Aorta (tissue), 5 donors: ENCODE measurements around the gene MAN1A1. TPM values are rescaled to one million over a fixed set of nuclear protein-coding genes. Genes with fewer than 3 reads are reported as not detected.

Experiments used
- ATAC-seq: fragments of 200-7000 bp; cut with Tn5 transposase; one replicate; pipeline ENCODE4 v1.9.1; 2022; ENCODE audit warnings: moderate library complexity; ENCODE audit not compliant: low FRiP score
- DNase-seq, 2 donors: peaks; one replicate each; pipeline ENCODE4 v3.0.0-alpha.2; 2020
- H3K27ac ChIP-seq, 2 donors: one replicate each; pipeline ENCODE4 v1.5.1; 2013; ENCODE audit warnings: low read length in 2 of 2, mild to moderate bottlenecking in 2 of 2, moderate library complexity in 2 of 2, control low read depth in 1 of 2, inconsistent platforms in 1 of 2, low read depth in 1 of 2
- H3K27me3 ChIP-seq, 2 donors: one replicate each; pipeline ENCODE4 v1.6.1; 2013; ENCODE audit warnings: control low read depth in 1 of 2, low read length in 1 of 2, mild to moderate bottlenecking in 1 of 2, moderate library complexity in 1 of 2; ENCODE audit not compliant: insufficient read depth in 2 of 2, control insufficient read depth in 1 of 2
- H3K36me3 ChIP-seq, 2 donors: one replicate each; pipeline ENCODE4 v1.6.1; 2013; ENCODE audit warnings: control low read depth in 1 of 2, low read length in 1 of 2, mild to moderate bottlenecking in 1 of 2; ENCODE audit not compliant: insufficient read depth in 2 of 2, control insufficient read depth in 1 of 2
- H3K4me1 ChIP-seq, 2 donors: one replicate each; pipeline ENCODE4 v1.6.1; 2013; ENCODE audit warnings: low read length in 2 of 2, control low read depth in 1 of 2, mild to moderate bottlenecking in 1 of 2, moderate library complexity in 1 of 2; ENCODE audit not compliant: insufficient read depth in 2 of 2, control insufficient read depth in 1 of 2
- H3K4me3 ChIP-seq, 2 donors: one replicate each; pipeline ENCODE4 v1.5.1; 2013; ENCODE audit warnings: low read length in 2 of 2, control low read depth in 1 of 2, mild to moderate bottlenecking in 1 of 2
- H3K9me3 ChIP-seq: one replicate; pipeline ENCODE4 v1.6.1; 2013; ENCODE audit warnings: mild to moderate bottlenecking, low read length; ENCODE audit not compliant: control insufficient read depth
- WGBS, 2 donors: extraction: QIAGEN DNeasy Blood & Tissue Kit; methylation state at CpG; one replicate each; pipeline ENCODE4 v1.1.7; 2013; 5-methylcytosine and 5-hydroxymethylcytosine counted together
- intact Hi-C, 2 donors: fragments of 100-400 bp; cut with DNase I; formaldehyde crosslinking; loops; one replicate each; pipeline versions ENCODE4 v1.14.2 to v1.15.0; 2022
- polyA plus RNA-seq, 2 donors: library from polyadenylated mRNA; stranded (reverse); fragments of 200-250 nt; gene quantifications; one replicate each; pipeline ENCODE4 v1.2.3, GENCODE V29; 2013
- total RNA-seq, 2 donors: library from RNA; stranded (reverse); fragmentation: NEBNext Ultra II Directional; extraction: Animal tissue kit (Norgen Biotek cat#: 25700); gene quantifications; one replicate each; pipeline ENCODE4 v1.2.1, GENCODE V29; 2021
- donor health status: healthy with polysubstance abuse.
- donor health status: Bipolar disorder and iron deficiency.
- donor health status: DM: no; HTN: no; CAD: no.
- donor health status: DM: no; HTN: no; CAD: no.
- donor health status: DM: yes; HTN: yes; CAD: no.

The MAN1A1 gene
- total and polyA plus RNA-seq, 4 donors = 22.2 to 76.0 (median 40.2) TPM

DNA sequence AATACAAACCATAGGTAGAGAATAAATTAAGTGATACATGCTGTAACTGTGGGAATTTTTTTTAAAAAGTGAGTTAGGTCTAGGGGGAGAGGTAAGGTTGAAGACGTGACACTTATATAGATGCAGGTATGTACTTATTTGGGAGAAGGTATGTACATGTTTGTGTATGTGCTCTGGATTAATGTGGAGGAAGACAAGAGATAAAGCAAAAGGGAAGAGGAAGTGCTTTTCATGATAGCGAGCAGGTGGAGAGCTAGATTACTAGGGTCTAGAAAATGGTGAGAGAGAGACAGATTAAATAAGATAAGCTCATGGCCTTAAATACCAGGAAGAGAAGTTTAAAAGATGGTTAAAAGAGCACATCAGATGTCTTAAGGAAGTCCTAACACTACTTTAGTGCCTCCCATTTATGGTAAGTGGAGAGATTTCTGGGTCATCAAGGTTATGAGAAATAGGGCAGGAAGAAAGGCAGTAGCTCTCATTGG lies 92.5 kb downstream of the MAN1A1 start:
- Histone ChIP-seq H3K4me1 (no peaks in the 10 kb centered on the region), H3K27me3 (no peaks in the 10 kb centered on the region), H3K4me3 (no peak overlapping the region), H3K27ac (no peak overlapping the region), H3K36me3 (no peaks in the 10 kb centered on the region), H3K9me3 (no peaks in the 10 kb centered on the region)
- DNase-seq = no peak
- intact Hi-C loops = no loop called here
- ATAC-seq = no peak
- WGBS, 2 donors = 73 to 95% methylated on average over 2 of the region's 2 CpGs

DNA sequence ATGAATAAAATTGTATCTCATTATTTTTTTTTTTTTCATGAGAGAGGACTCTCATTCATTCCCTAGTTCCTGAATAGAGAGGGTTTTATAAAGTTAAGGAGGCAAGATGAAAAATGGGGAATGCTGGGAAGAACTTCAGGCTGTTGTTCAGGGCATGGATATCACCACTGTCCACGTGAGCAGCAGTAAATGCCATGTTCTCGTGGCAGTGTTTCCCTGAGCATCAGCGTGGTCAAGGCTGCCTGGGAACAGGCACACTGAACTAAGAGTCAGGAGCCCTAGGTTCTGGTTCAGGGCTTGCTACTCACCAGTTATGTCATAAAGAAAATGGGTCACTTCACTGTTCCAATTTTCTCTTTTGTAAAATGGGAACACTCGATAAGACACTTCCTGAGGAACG lies 93.2 kb downstream of the MAN1A1 start:
- WGBS, 2 donors = 83 to 88% methylated on average over 5 of the region's 5 CpGs
- Histone ChIP-seq H3K4me3 (no peak overlapping the region), H3K27me3 (no peaks in the 10 kb centered on the region), H3K9me3 (no peaks in the 10 kb centered on the region), H3K4me1 (no peaks in the 10 kb centered on the region), H3K27ac (no peak overlapping the region), H3K36me3 (no peaks in the 10 kb centered on the region)
- ATAC-seq (no peak), DNase-seq (no peak)
- intact Hi-C loops = no loop called here

DNA sequence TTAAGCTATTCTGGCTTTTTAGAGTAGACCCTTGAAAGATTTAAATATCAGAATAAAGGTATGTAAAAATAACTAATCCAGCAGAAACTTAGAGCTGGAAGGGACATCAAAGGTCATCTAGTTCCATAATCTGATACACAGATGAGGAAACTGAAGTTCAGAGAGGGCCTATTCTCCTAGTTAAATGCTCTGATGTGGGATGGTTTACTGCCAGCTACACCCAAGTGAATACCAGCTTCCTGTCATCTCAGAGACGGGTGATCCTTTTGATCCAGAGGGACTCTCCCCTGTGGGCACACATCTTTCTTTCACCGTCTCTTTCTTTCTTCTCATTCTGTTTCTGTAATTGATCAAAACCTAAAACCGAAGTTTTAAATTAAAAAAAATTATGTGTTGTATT lies 94.1 kb downstream of the MAN1A1 start:
- intact Hi-C loops = no loop called here
- no peak overlapping the region for H3K4me3 ChIP-seq
- WGBS, 2 donors = 94 to 95% methylated on average over 3 of the region's 3 CpGs

DNA sequence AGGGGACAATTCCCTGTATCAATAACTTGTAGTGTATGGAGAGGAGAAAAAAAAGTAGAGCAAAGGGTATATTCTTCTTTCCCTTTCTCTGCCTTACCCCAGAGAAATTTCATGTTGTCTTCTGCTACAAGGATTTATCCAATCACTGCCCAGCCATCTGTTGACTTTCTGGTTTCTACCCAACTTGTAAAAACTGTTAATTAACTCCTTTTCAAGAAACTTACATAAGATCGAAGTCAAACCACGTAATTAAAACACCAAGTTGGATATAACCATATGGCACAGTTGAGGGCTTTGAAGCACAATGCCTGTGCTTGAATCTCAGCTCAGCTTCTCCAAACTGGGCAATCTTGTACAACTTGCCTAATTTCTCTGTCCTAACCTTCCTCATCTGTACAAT lies 99.5 kb downstream of the MAN1A1 start:
- no peak overlapping the region for H3K4me3 ChIP-seq
- DNase-seq = no peak
- ATAC-seq = no peak
- peaks cover 0 to 4% of the 10 kb centered on the region in 2 donors for H3K36me3 ChIP-seq
- intact Hi-C loops = no loop called here
- H3K27me3 ChIP-seq = no peaks in the 10 kb centered on the region
- no peak overlapping the region for H3K27ac ChIP-seq
- 91 to 95% methylated on average over 2 of the region's 2 CpGs for whole genome bisulfite sequencing, 2 donors
- H3K9me3 ChIP-seq = no peaks in the 10 kb centered on the region
- no peaks in the 10 kb centered on the region for H3K4me1 ChIP-seq

More for the DNA sequence above, 94.1 kb downstream of the MAN1A1 start:
- Histone ChIP-seq H3K27ac (no peak overlapping the region), H3K36me3 (no peaks in the 10 kb centered on the region), H3K4me1 (no peaks in the 10 kb centered on the region), H3K9me3 (no peaks in the 10 kb centered on the region), H3K27me3 (no peaks in the 10 kb centered on the region)
- ATAC-seq (no peak), DNase-seq (no peak)

DNA sequence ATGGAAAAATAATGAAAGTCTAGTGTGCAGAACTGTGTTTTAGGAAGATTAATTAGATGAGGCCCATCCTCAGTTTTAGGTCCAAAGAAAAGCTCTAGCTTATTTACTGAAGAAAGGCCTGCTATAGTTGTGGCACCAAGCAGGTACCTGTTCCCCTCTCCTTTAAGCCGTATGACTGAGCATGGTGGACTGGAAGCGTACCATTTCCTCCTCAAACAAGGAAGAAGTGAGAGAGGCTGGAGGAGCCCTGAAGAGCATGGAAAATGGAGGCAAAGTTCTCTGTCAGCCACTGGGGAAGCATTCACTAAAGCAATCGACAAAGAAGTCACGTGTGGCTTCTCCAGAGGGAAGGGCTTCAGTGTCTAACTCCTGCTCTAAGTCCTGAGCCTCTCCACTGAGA lies 100.2 kb downstream of the MAN1A1 start:
- 93 to 97% methylated on average over 4 of the region's 4 CpGs for WGBS, 2 donors
- DNase-seq (no peak), ATAC-seq (no peak)
- Histone ChIP-seq H3K4me3 (no peak overlapping the region), H3K27ac (no peak overlapping the region), H3K27me3 (no peaks in the 10 kb centered on the region), H3K4me1 (no peaks in the 10 kb centered on the region), H3K36me3 (peaks cover 0 to 4% of the 10 kb centered on the region in 2 donors), H3K9me3 (no peaks in the 10 kb centered on the region)
- intact Hi-C loops = no loop called here

DNA sequence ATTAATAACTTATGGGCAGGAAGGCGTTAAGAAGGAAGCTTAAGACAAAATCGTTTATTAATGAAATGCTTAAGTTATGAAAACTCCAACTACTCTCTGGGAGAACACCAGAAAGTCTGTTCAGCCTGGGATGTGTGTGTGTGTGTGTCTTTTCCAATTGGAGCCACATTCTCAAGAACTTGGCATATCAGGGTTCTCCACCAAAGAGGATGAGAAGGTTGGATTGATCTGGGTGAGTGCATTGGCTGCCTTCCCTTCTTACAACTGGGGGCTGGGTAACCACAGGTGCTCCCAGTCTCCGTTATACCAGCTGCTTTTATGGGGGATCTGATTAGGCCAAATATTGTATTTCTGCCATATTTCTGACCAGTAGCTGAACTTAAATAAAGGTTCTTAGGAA lies 102.1 kb downstream of the MAN1A1 start:
- Histone ChIP-seq H3K4me3 (no peak overlapping the region), H3K27me3 (no peaks in the 10 kb centered on the region), H3K27ac (no peak overlapping the region), H3K4me1 (no peaks in the 10 kb centered on the region), H3K9me3 (no peaks in the 10 kb centered on the region), H3K36me3 (peaks cover 0 to 4% of the 10 kb centered on the region in 2 donors)
- WGBS, 2 donors = 87 to 88% methylated on average over 3 of the region's 3 CpGs
- DNase-seq (no peak), ATAC-seq (no peak)
- intact Hi-C loops = no loop called here

DNA sequence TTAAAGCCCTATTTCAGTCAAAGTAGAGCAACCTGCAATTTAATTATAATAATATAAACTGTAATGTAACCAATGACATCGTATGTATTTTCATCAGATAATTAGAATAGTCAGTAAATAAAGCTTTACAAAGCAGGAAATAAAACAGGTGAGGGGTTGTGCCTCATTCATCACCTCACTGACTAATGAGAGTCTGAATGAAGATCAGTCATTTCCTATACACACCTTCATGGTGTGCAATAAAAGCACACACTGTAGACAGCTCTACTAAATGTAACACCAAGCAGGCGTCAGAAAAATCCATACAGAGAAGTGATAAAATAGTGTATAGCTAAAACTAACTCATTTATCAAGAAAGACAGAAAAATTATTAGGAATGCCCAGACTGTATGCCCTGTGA lies 105.9 kb downstream of the MAN1A1 start:
- Histone ChIP-seq H3K27ac (no peak overlapping the region), H3K9me3 (no peaks in the 10 kb centered on the region), H3K4me1 (no peaks in the 10 kb centered on the region), H3K27me3 (no peaks in the 10 kb centered on the region), H3K4me3 (no peak overlapping the region), H3K36me3 (peaks cover 0 to 4% of the 10 kb centered on the region in 2 donors)
- intact Hi-C loops = no loop called here
- 80 to 85% methylated on average over 2 of the region's 2 CpGs for WGBS, 2 donors
- DNase-seq = no peak
- no peak for ATAC-seq

DNA sequence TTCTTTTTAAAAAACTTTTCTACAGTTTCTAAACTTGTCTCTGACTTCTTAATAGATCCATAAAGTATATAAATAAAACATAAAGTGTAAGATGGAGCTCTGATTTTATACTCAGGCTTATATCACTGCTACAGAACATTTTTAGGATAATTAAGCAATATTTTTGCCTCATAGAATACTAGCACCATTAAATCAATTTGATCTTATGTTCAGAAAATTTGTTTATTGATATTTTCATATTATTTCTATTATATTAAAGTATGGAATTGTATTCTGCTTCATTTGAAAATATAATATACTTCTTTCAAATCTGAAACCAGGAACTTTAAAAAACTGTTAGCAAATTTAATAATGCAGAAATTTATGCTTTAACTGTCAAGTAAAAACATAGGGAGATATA lies 106.5 kb downstream of the MAN1A1 start:
- H3K4me1 ChIP-seq = no peaks in the 10 kb centered on the region
- no peak overlapping the region for H3K4me3 ChIP-seq
- ATAC-seq (no peak), DNase-seq (no peak)
- H3K27ac ChIP-seq = no peak overlapping the region
- H3K27me3 ChIP-seq = no peaks in the 10 kb centered on the region
- intact Hi-C loops = no loop called here
- H3K36me3 ChIP-seq = peaks cover 0 to 4% of the 10 kb centered on the region in 2 donors
- no peaks in the 10 kb centered on the region for H3K9me3 ChIP-seq

DNA sequence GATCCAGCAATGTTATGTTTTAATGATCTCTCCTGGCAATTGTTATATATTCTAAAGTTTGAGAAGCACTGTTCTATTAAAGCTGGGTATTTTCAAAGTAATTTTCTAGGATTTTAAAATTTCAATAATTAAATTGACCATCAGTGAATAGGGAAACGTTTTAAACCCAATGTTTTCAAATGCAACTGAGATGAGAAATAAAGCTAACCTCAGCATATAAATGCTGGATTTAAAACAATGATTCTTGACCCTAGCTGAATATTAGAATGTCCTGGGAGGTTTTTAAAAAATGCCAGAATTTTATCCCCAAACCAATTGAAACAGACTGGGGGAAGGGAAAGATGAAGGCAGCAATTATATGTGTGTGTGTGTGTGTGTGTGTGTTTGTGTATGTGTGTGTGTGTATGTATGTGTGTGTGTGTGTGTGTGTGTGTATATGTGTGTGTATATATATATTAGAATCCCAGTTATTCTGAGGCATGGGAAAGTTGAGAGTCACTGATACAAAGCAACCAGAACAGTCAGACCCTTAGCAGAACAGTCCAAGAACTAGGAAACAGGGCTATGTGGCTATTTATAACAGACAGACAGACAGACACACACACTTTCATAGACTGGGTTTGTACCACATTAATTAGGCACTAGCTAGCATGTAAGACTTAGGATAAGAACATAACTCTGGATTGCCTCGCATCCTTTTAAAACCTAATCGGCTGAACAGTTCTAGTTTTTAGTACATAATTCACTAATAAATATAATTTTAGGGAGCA lies 107.8 kb downstream of the MAN1A1 start:
- H3K27ac ChIP-seq = no peak overlapping the region
- peaks cover 0 to 3% of the 10 kb centered on the region in 2 donors for H3K36me3 ChIP-seq
- H3K4me1 ChIP-seq = no peaks in the 10 kb centered on the region
- no peaks in the 10 kb centered on the region for H3K27me3 ChIP-seq
- no peaks in the 10 kb centered on the region for H3K9me3 ChIP-seq
- ATAC-seq (no peak), DNase-seq (no peak)
- intact Hi-C loops = no loop called here
- WGBS, 2 donors = 85% methylated on average over 3 of the region's 3 CpGs
- no peak overlapping the region for H3K4me3 ChIP-seq
